WTC11 (cell line): ENCODE results near the gene OR8G1. TPM values are rescaled to one million over a fixed set of nuclear protein-coding genes. Genes with fewer than 3 reads are reported as not detected.

Source experiments
- ATAC-seq: fragments of 200-7000 bp; cut with Tn5 transposase; 2 replicates; pipeline ENCODE4 v1.10.0; 2021; ENCODE audit warnings: mild to moderate bottlenecking, moderate library complexity
- CTCF ChIA-PET: fragments of 300-600 bp; sonication (Branson Sonifier 250); formaldehyde crosslinking; loops from one replicate; lab custom pipeline; 2021; ENCODE audit warnings: antibody characterized with exemption; lab: Charles Lee
- POLR2A ChIA-PET: fragments of 350-600 bp; sonication (Branson Sonifier 250); formaldehyde crosslinking; loops from one replicate; lab custom pipeline; 2021; ENCODE audit warnings: antibody characterized with exemption; lab: Charles Lee
- DNase-seq: peaks from one replicate; pipeline ENCODE4 v3.0.0; 2021; ENCODE audit warnings: low spot score
- H3K27ac Mint-ChIP-seq: 2 replicates; pipeline ENCODE4 v1.8.0; 2021; ENCODE audit warnings: mixed read lengths
- H3K27me3 Mint-ChIP-seq: 2 replicates; pipeline ENCODE4 v1.8.0; 2021; ENCODE audit warnings: low read depth, mild to moderate bottlenecking, moderate library complexity, mixed read lengths
- H3K36me3 Mint-ChIP-seq: 2 replicates; pipeline ENCODE4 v1.8.0; 2021; ENCODE audit warnings: mixed read lengths
- H3K4me1 Mint-ChIP-seq: 2 replicates; pipeline ENCODE4 v1.8.0; 2022; ENCODE audit warnings: mixed read lengths
- H3K4me3 Mint-ChIP-seq: 2 replicates; pipeline ENCODE4 v1.8.0; 2021; ENCODE audit warnings: mild to moderate bottlenecking, moderate library complexity, mixed read lengths
- H3K9me3 Mint-ChIP-seq: 2 replicates; pipeline ENCODE4 v1.8.0; 2021; ENCODE audit warnings: mixed read lengths
- CREM ChIP-seq: sonication (generic); formaldehyde crosslinking; IDR thresholded peaks from 2 replicates; pipeline ENCODE4 v1.8.1; 2022; ENCODE audit warnings: mild to moderate bottlenecking, missing genetic modification reagents, moderate library complexity
- EMX1 ChIP-seq: fragments of 250-450 bp; sonication (Bioruptor Pico); IDR thresholded peaks from 2 replicates; pipeline ENCODE4 v1.8.0; 2021; ENCODE audit warnings: mild to moderate bottlenecking
- FOXP1 ChIP-seq: sonication (generic); formaldehyde crosslinking; IDR thresholded peaks from 2 replicates; pipeline ENCODE4 v1.8.0; 2022; ENCODE audit warnings: missing genetic modification reagents, mild to moderate bottlenecking, moderate library complexity, borderline replicate concordance
- MXD4 ChIP-seq: fragments of 250-450 bp; sonication (Bioruptor Pico); IDR thresholded peaks from 2 replicates; pipeline ENCODE4 v1.8.0; 2021; ENCODE audit warnings: mild to moderate bottlenecking, moderate library complexity, borderline replicate concordance
- NFATC4 ChIP-seq: fragments of 250-450 bp; sonication (Bioruptor Pico); IDR thresholded peaks from 2 replicates; pipeline ENCODE4 v1.9.0; 2021; ENCODE audit warnings: mild to moderate bottlenecking
- PRRX2 ChIP-seq: fragments of 250-450 bp; sonication (Bioruptor Pico); IDR thresholded peaks from 2 replicates; pipeline ENCODE4 v1.8.0; 2021; ENCODE audit warnings: mild to moderate bottlenecking
- SMAD3 ChIP-seq: sonication (generic); formaldehyde crosslinking; IDR thresholded peaks from 2 replicates; pipeline ENCODE4 v1.8.0; 2022; ENCODE audit warnings: missing genetic modification reagents, mild to moderate bottlenecking, borderline replicate concordance
- TEAD1 ChIP-seq: sonication (generic); formaldehyde crosslinking; IDR thresholded peaks from 2 replicates; pipeline ENCODE4 v1.8.0; 2022; ENCODE audit warnings: mild to moderate bottlenecking, missing genetic modification reagents
- ZBTB21 ChIP-seq: sonication (generic); formaldehyde crosslinking; IDR thresholded peaks from 2 replicates; pipeline ENCODE4 v1.8.1; 2023; ENCODE audit warnings: mild to moderate bottlenecking, missing genetic modification reagents, borderline replicate concordance
- ZNF232 ChIP-seq: sonication (generic); formaldehyde crosslinking; IDR thresholded peaks from 2 replicates; pipeline ENCODE4 v1.8.0; 2022; ENCODE audit warnings: mild to moderate bottlenecking, missing genetic modification reagents
- ZNF396 ChIP-seq: fragments of 250-450 bp; sonication (Bioruptor Pico); IDR thresholded peaks from 2 replicates; pipeline ENCODE4 v1.8.0; 2021; ENCODE audit warnings: mild to moderate bottlenecking, moderate library complexity, borderline replicate concordance
- total RNA-seq: library from RNA; stranded (reverse); gene quantifications from 3 replicates; pipeline ENCODE4 v1.2.3, GENCODE V29; 2021
- TF ChIP-seq, protein P1 (sequence below): sonication (generic); formaldehyde crosslinking; IDR thresholded peaks from 2 replicates; pipeline ENCODE4 v1.8.0; 2022; ENCODE audit warnings: mild to moderate bottlenecking, missing genetic modification reagents
- TF ChIP-seq, protein P2 (sequence below): fragments of 250-450 bp; sonication (Bioruptor Pico); IDR thresholded peaks from 2 replicates; pipeline ENCODE4 v2.1.2; 2022; ENCODE audit warnings: mild to moderate bottlenecking, moderate library complexity
- TF ChIP-seq, protein P3 (sequence below): sonication (generic); formaldehyde crosslinking; IDR thresholded peaks from 2 replicates; pipeline ENCODE4 v1.8.1; 2022; ENCODE audit warnings: mild to moderate bottlenecking, missing genetic modification reagents, moderate library complexity, borderline replicate concordance
- TF ChIP-seq, protein P4 (sequence below): sonication (generic); formaldehyde crosslinking; IDR thresholded peaks from 2 replicates; pipeline ENCODE4 v1.8.1; 2022; ENCODE audit warnings: low read depth, missing genetic modification reagents, borderline replicate concordance
- TF ChIP-seq, protein P5 (sequence below): sonication (generic); formaldehyde crosslinking; IDR thresholded peaks from 2 replicates; pipeline ENCODE4 v1.8.0; 2023; ENCODE audit warnings: missing genetic modification reagents
- TF ChIP-seq, protein P6 (sequence below): fragments of 200-600 bp; IDR thresholded peaks from 2 replicates; pipeline ENCODE4 v1.8.0; 2022; ENCODE audit warnings: antibody characterized with exemption
- TF ChIP-seq, protein P7 (sequence below): sonication (generic); formaldehyde crosslinking; conservative IDR thresholded peaks from 2 replicates; pipeline ENCODE4 v1.8.1; 2023; ENCODE audit warnings: mild to moderate bottlenecking, low read depth, missing genetic modification reagents, moderate library complexity
- TF ChIP-seq, protein P8 (sequence below): sonication (generic); formaldehyde crosslinking; IDR thresholded peaks from 2 replicates; pipeline ENCODE4 v1.8.1; 2023; ENCODE audit warnings: mild to moderate bottlenecking, missing genetic modification reagents
- TF ChIP-seq, protein P9 (sequence below): fragments of 250-450 bp; sonication (Bioruptor Pico); IDR thresholded peaks from 2 replicates; pipeline ENCODE4 v1.9.0; 2021; ENCODE audit warnings: mild to moderate bottlenecking

The OR8G1 gene
- total RNA-seq, 1 experiment from 2014 or later = not detected

DNA sequence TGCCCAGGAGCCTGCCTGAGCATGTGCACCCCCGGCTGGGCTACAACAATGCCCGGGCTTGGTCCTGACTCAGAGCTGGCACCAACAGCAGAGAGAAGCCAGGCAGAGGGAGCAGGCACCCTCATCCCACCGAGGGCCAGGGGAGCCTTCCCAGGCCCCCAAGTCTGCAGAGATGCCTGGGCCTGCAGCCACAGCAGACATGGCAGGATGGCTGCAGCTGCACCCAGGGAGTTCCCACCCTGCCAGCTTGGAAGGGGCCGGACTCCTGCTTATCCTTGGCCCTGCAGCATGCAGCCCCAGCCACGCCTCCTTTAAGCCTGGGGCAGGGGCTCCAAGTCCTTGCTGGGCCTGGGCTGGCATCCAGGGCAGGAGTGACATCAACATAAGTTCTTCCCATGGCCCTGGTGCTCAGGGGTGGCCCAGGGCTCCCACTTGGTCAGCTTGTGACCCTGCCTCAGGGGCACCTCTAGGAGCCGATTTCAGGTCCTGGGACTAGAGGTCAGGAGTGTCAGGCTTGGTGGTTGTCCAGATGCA is 31.0 kb upstream of the OR8G1 start:
- H3K4me3 Mint-ChIP-seq = no peak overlapping the region
- no peaks in the 10 kb centered on the region for H3K4me1 Mint-ChIP-seq
- H3K9me3 Mint-ChIP-seq = no peaks in the 10 kb centered on the region
- no peaks in the 10 kb centered on the region for H3K27me3 Mint-ChIP-seq
- ATAC-seq = no peak
- no peak overlapping the region for H3K27ac Mint-ChIP-seq
- ChIA-PET CTCF (interaction anchor here (0.6 to 1.1 kb wide), 3 partner anchors 16 to 327 kb away, joined by 3 read pairs; no protein-coding TSS in a partner anchor), POLR2A (no interaction called here)
- DNase-seq = no peak
- TF ChIP-seq, protein P1, sequence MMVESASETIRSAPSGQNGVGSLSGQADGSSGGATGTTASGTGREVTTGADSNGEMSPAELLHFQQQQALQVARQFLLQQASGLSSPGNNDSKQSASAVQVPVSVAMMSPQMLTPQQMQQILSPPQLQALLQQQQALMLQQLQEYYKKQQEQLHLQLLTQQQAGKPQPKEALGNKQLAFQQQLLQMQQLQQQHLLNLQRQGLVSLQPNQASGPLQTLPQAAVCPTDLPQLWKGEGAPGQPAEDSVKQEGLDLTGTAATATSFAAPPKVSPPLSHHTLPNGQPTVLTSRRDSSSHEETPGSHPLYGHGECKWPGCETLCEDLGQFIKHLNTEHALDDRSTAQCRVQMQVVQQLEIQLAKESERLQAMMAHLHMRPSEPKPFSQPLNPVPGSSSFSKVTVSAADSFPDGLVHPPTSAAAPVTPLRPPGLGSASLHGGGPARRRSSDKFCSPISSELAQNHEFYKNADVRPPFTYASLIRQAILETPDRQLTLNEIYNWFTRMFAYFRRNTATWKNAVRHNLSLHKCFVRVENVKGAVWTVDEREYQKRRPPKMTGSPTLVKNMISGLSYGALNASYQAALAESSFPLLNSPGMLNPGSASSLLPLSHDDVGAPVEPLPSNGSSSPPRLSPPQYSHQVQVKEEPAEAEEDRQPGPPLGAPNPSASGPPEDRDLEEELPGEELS (CRISPR knock-in tag) = no peak
- TF ChIP-seq, protein P2, sequence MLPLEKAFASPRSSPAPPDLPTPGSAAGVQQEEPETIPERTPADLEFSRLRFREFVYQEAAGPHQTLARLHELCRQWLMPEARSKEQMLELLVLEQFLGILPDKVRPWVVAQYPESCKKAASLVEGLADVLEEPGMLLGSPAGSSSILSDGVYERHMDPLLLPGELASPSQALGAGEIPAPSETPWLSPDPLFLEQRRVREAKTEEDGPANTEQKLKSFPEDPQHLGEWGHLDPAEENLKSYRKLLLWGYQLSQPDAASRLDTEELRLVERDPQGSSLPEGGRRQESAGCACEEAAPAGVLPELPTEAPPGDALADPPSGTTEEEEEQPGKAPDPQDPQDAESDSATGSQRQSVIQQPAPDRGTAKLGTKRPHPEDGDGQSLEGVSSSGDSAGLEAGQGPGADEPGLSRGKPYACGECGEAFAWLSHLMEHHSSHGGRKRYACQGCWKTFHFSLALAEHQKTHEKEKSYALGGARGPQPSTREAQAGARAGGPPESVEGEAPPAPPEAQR (CRISPR knock-in tag) = no peak
- TF ChIP-seq MXD4 (CRISPR knock-in tag) (no peak), ZNF232 (no peak), SMAD3 (CRISPR knock-in tag) (no peak), TEAD1 (no peak), EMX1 (no peak), NFATC4 (CRISPR knock-in tag) (no peak), ZBTB21 (CRISPR knock-in tag) (no peak), ZNF396 (CRISPR knock-in tag) (no peak), PRRX2 (CRISPR knock-in tag) (no peak), CREM (CRISPR knock-in tag) (no peak)
- TF ChIP-seq, protein P3, sequence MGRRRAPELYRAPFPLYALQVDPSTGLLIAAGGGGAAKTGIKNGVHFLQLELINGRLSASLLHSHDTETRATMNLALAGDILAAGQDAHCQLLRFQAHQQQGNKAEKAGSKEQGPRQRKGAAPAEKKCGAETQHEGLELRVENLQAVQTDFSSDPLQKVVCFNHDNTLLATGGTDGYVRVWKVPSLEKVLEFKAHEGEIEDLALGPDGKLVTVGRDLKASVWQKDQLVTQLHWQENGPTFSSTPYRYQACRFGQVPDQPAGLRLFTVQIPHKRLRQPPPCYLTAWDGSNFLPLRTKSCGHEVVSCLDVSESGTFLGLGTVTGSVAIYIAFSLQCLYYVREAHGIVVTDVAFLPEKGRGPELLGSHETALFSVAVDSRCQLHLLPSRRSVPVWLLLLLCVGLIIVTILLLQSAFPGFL (CRISPR knock-in tag) = no peak
- TF ChIP-seq, protein P4, sequence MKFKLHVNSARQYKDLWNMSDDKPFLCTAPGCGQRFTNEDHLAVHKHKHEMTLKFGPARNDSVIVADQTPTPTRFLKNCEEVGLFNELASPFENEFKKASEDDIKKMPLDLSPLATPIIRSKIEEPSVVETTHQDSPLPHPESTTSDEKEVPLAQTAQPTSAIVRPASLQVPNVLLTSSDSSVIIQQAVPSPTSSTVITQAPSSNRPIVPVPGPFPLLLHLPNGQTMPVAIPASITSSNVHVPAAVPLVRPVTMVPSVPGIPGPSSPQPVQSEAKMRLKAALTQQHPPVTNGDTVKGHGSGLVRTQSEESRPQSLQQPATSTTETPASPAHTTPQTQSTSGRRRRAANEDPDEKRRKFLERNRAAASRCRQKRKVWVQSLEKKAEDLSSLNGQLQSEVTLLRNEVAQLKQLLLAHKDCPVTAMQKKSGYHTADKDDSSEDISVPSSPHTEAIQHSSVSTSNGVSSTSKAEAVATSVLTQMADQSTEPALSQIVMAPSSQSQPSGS (CRISPR knock-in tag) = no peak
- TF ChIP-seq, protein P5, sequence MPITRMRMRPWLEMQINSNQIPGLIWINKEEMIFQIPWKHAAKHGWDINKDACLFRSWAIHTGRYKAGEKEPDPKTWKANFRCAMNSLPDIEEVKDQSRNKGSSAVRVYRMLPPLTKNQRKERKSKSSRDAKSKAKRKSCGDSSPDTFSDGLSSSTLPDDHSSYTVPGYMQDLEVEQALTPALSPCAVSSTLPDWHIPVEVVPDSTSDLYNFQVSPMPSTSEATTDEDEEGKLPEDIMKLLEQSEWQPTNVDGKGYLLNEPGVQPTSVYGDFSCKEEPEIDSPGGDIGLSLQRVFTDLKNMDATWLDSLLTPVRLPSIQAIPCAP (CRISPR knock-in tag) = no peak
- no peaks in the 10 kb centered on the region for H3K36me3 Mint-ChIP-seq

DNA sequence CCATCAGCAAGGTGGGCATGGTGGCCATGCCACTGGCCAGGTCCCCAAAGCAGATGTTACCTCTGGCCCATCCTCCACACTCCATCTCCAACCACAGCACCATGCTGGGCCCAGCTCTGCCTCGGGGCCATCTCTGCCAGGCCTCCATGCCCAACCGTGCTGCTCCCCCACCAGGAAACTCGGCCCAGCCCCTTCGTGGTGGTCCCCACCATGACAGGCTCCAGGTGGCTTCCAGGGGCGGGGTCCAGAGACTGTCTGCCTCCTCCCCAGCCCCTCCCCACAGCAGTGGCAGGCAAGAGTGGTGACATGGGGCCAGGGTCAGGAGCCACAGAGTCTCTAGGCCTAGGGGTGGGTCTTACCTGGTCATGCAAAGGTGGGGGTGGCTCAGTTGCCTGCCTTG is 30.5 kb upstream of the OR8G1 start:
- Mint-ChIP-seq H3K27ac (no peak overlapping the region), H3K9me3 (no peaks in the 10 kb centered on the region), H3K4me1 (no peaks in the 10 kb centered on the region), H3K27me3 (no peaks in the 10 kb centered on the region), H3K4me3 (no peak overlapping the region), H3K36me3 (no peaks in the 10 kb centered on the region)
- DNase-seq = no peak
- TF ChIP-seq, protein P6, sequence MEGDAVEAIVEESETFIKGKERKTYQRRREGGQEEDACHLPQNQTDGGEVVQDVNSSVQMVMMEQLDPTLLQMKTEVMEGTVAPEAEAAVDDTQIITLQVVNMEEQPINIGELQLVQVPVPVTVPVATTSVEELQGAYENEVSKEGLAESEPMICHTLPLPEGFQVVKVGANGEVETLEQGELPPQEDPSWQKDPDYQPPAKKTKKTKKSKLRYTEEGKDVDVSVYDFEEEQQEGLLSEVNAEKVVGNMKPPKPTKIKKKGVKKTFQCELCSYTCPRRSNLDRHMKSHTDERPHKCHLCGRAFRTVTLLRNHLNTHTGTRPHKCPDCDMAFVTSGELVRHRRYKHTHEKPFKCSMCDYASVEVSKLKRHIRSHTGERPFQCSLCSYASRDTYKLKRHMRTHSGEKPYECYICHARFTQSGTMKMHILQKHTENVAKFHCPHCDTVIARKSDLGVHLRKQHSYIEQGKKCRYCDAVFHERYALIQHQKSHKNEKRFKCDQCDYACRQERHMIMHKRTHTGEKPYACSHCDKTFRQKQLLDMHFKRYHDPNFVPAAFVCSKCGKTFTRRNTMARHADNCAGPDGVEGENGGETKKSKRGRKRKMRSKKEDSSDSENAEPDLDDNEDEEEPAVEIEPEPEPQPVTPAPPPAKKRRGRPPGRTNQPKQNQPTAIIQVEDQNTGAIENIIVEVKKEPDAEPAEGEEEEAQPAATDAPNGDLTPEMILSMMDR = no peak
- TF ChIP-seq, protein P7, sequence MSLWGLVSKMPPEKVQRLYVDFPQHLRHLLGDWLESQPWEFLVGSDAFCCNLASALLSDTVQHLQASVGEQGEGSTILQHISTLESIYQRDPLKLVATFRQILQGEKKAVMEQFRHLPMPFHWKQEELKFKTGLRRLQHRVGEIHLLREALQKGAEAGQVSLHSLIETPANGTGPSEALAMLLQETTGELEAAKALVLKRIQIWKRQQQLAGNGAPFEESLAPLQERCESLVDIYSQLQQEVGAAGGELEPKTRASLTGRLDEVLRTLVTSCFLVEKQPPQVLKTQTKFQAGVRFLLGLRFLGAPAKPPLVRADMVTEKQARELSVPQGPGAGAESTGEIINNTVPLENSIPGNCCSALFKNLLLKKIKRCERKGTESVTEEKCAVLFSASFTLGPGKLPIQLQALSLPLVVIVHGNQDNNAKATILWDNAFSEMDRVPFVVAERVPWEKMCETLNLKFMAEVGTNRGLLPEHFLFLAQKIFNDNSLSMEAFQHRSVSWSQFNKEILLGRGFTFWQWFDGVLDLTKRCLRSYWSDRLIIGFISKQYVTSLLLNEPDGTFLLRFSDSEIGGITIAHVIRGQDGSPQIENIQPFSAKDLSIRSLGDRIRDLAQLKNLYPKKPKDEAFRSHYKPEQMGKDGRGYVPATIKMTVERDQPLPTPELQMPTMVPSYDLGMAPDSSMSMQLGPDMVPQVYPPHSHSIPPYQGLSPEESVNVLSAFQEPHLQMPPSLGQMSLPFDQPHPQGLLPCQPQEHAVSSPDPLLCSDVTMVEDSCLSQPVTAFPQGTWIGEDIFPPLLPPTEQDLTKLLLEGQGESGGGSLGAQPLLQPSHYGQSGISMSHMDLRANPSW (CRISPR knock-in tag) = no peak
- TF ChIP-seq, protein P8, sequence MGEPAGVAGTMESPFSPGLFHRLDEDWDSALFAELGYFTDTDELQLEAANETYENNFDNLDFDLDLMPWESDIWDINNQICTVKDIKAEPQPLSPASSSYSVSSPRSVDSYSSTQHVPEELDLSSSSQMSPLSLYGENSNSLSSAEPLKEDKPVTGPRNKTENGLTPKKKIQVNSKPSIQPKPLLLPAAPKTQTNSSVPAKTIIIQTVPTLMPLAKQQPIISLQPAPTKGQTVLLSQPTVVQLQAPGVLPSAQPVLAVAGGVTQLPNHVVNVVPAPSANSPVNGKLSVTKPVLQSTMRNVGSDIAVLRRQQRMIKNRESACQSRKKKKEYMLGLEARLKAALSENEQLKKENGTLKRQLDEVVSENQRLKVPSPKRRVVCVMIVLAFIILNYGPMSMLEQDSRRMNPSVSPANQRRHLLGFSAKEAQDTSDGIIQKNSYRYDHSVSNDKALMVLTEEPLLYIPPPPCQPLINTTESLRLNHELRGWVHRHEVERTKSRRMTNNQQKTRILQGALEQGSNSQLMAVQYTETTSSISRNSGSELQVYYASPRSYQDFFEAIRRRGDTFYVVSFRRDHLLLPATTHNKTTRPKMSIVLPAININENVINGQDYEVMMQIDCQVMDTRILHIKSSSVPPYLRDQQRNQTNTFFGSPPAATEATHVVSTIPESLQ (CRISPR knock-in tag) = no peak
- TF ChIP-seq FOXP1 (CRISPR knock-in tag) = no peak
- TF ChIP-seq, protein P9, sequence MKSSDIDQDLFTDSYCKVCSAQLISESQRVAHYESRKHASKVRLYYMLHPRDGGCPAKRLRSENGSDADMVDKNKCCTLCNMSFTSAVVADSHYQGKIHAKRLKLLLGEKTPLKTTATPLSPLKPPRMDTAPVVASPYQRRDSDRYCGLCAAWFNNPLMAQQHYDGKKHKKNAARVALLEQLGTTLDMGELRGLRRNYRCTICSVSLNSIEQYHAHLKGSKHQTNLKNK = no peak
- CTCF ChIA-PET = no interaction called here
- POLR2A ChIA-PET = no interaction called here
- no peak for ATAC-seq
